ENCODE results near the gene CTIF.

CTIF gene

GRCh38 chr18:48617844-48618497 lies 79.1 kb downstream of the CTIF start:
- H3K36me3 ChIP-seq (ENCODE audit: control insufficient read depth in 4 of 4, insufficient read depth in 4 of 4, low read length in 3 of 4): peaks cover 0 to 7% (median 4%) of the 10 kb centered on the region in 4 experiments
- H3K4me1 ChIP-seq (ENCODE audit: control extremely low read depth in 1 of 4, control insufficient read depth in 4 of 4, insufficient read depth in 4 of 4, low read length in 3 of 4): no peaks in the 10 kb centered on the region
- no peak for DNase-seq
- CTCF ChIA-PET: interaction anchor here (1.2 to 3.4 kb wide), 3 partner anchors 11 to 12 kb away, joined by 4 to 18 read pairs (median 7); no protein-coding TSS in a partner anchor
- H3K27ac ChIP-seq (ENCODE audit: insufficient read depth in 1 of 2, low read depth in 1 of 2, low read length in 2 of 2, poor library complexity in 1 of 2, severe bottlenecking in 2 of 2): no peak overlapping the region
- no peaks in the 10 kb centered on the region for H3K9me3 ChIP-seq (ENCODE audit: control extremely low read depth in 1 of 5, control insufficient read depth in 4 of 5, insufficient read depth in 2 of 5, low read depth in 1 of 5, low read length in 4 of 5)
- no peaks in the 10 kb centered on the region for H3K27me3 ChIP-seq (replicated peaks in 2 of 5; ENCODE audit: control insufficient read depth in 4 of 5, insufficient read depth in 5 of 5, low read length in 4 of 5)
- WGBS (ENCODE audit: insufficient coverage): 100% methylated on average over 7 of the region's 9 CpGs
- no peak overlapping the region for H3K4me3 ChIP-seq (ENCODE audit: control insufficient read depth in 1 of 7, extremely low read depth in 1 of 7, insufficient read depth in 4 of 7, low read depth in 2 of 7, low read length in 6 of 7)
- POLR2A ChIA-PET: no interaction called here

GRCh38 chr18:48619016-48619415 lies 80.2 kb downstream of the CTIF start:
- H3K4me1 ChIP-seq (ENCODE audit: control extremely low read depth in 1 of 4, control insufficient read depth in 4 of 4, insufficient read depth in 4 of 4, low read length in 3 of 4): no peaks in the 10 kb centered on the region
- peaks cover 0 to 7% (median 4%) of the 10 kb centered on the region in 4 experiments for H3K36me3 ChIP-seq (ENCODE audit: control insufficient read depth in 4 of 4, insufficient read depth in 4 of 4, low read length in 3 of 4)
- CTCF ChIA-PET: interaction anchor here (1.2 to 3.4 kb wide), 3 partner anchors 8 to 13 kb away, joined by 3 to 18 read pairs (median 4); no protein-coding TSS in a partner anchor
- H3K27me3 ChIP-seq (replicated peaks in 2 of 5; ENCODE audit: control insufficient read depth in 4 of 5, insufficient read depth in 5 of 5, low read length in 4 of 5): no peaks in the 10 kb centered on the region
- no peak overlapping the region for H3K4me3 ChIP-seq (ENCODE audit: control insufficient read depth in 1 of 7, extremely low read depth in 1 of 7, insufficient read depth in 4 of 7, low read depth in 2 of 7, low read length in 6 of 7)
- POLR2A ChIA-PET: no interaction called here
- H3K27ac ChIP-seq (ENCODE audit: insufficient read depth in 1 of 2, low read depth in 1 of 2, low read length in 2 of 2, poor library complexity in 1 of 2, severe bottlenecking in 2 of 2): no peak overlapping the region
- H3K9me3 ChIP-seq (ENCODE audit: control extremely low read depth in 1 of 5, control insufficient read depth in 4 of 5, insufficient read depth in 2 of 5, low read depth in 1 of 5, low read length in 4 of 5): no peaks in the 10 kb centered on the region
- no peak for DNase-seq
- WGBS (ENCODE audit: insufficient coverage): 85% methylated on average over 2 of the region's 3 CpGs

- Histone ChIP-seq H3K36me3 (ENCODE audit: control insufficient read depth in 4 of 4, insufficient read depth in 4 of 4, low read length in 3 of 4) (peaks cover 0 to 7% (median 4%) of the 10 kb centered on the region in 4 experiments), H3K4me3 (ENCODE audit: control insufficient read depth in 1 of 7, extremely low read depth in 1 of 7, insufficient read depth in 4 of 7, low read depth in 2 of 7, low read length in 6 of 7) (no peak overlapping the region), H3K4me1 (ENCODE audit: control extremely low read depth in 1 of 4, control insufficient read depth in 4 of 4, insufficient read depth in 4 of 4, low read length in 3 of 4) (no peaks in the 10 kb centered on the region), H3K27me3 (replicated peaks in 2 of 5; ENCODE audit: control insufficient read depth in 4 of 5, insufficient read depth in 5 of 5, low read length in 4 of 5) (no peaks in the 10 kb centered on the region), H3K27ac (ENCODE audit: insufficient read depth in 1 of 2, low read depth in 1 of 2, low read length in 2 of 2, poor library complexity in 1 of 2, severe bottlenecking in 2 of 2) (no peak overlapping the region), H3K9me3 (ENCODE audit: control extremely low read depth in 1 of 5, control insufficient read depth in 4 of 5, insufficient read depth in 2 of 5, low read depth in 1 of 5, low read length in 4 of 5) (no peaks in the 10 kb centered on the region)
- 93% methylated on average over 16 of the region's 16 CpGs for whole genome bisulfite sequencing (ENCODE audit: insufficient coverage)
- CTCF ChIA-PET: interaction anchor here (1.2 to 3.4 kb wide), 3 partner anchors 9 to 24 kb away, joined by 3 to 18 read pairs (median 5); no protein-coding TSS in a partner anchor
- no peak for DNase-seq
- POLR2A ChIA-PET: no interaction called here
Measured at GRCh38 chr18:48619501-48619900, 80.7 kb downstream of the CTIF start.

- WGBS (ENCODE audit: insufficient coverage): 95% methylated on average over 3 of the region's 3 CpGs
- POLR2A ChIA-PET: no interaction called here
Measured at GRCh38 chr18:48620071-48620470, 81.2 kb downstream of the CTIF start.

GRCh38 chr18:48621240-48621639 lies 82.4 kb downstream of the CTIF start:
- ChIA-PET CTCF (interaction anchor here (0.6 to 3.4 kb wide), 3 partner anchors 15 to 882 kb away, joined by 3 to 18 read pairs (median 5); no protein-coding TSS in a partner anchor), POLR2A (no interaction called here)
- no peak for DNase-seq
- no peak overlapping the region for H3K4me3 ChIP-seq (ENCODE audit: control insufficient read depth in 1 of 7, extremely low read depth in 1 of 7, insufficient read depth in 4 of 7, low read depth in 2 of 7, low read length in 6 of 7)
- no peaks in the 10 kb centered on the region for H3K4me1 ChIP-seq (ENCODE audit: control extremely low read depth in 1 of 4, control insufficient read depth in 4 of 4, insufficient read depth in 4 of 4, low read length in 3 of 4)
- WGBS (ENCODE audit: insufficient coverage): 97% methylated on average over 7 of the region's 8 CpGs
- H3K27me3 ChIP-seq (replicated peaks in 2 of 5; ENCODE audit: control insufficient read depth in 4 of 5, insufficient read depth in 5 of 5, low read length in 4 of 5): no peaks in the 10 kb centered on the region
- no peaks in the 10 kb centered on the region for H3K9me3 ChIP-seq (ENCODE audit: control extremely low read depth in 1 of 5, control insufficient read depth in 4 of 5, insufficient read depth in 2 of 5, low read depth in 1 of 5, low read length in 4 of 5)
- peaks cover 0 to 7% (median 5%) of the 10 kb centered on the region in 4 experiments for H3K36me3 ChIP-seq (ENCODE audit: control insufficient read depth in 4 of 4, insufficient read depth in 4 of 4, low read length in 3 of 4)
- no peak overlapping the region for H3K27ac ChIP-seq (ENCODE audit: insufficient read depth in 1 of 2, low read depth in 1 of 2, low read length in 2 of 2, poor library complexity in 1 of 2, severe bottlenecking in 2 of 2)

More at GRCh38 chr18:48620071-48620470, 81.2 kb downstream of the CTIF start:
- Histone ChIP-seq H3K36me3 (ENCODE audit: control insufficient read depth in 4 of 4, insufficient read depth in 4 of 4, low read length in 3 of 4) (peaks cover 0 to 7% (median 5%) of the 10 kb centered on the region in 4 experiments), H3K9me3 (ENCODE audit: control extremely low read depth in 1 of 5, control insufficient read depth in 4 of 5, insufficient read depth in 2 of 5, low read depth in 1 of 5, low read length in 4 of 5) (no peaks in the 10 kb centered on the region), H3K4me1 (ENCODE audit: control extremely low read depth in 1 of 4, control insufficient read depth in 4 of 4, insufficient read depth in 4 of 4, low read length in 3 of 4) (no peaks in the 10 kb centered on the region), H3K4me3 (ENCODE audit: control insufficient read depth in 1 of 7, extremely low read depth in 1 of 7, insufficient read depth in 4 of 7, low read depth in 2 of 7, low read length in 6 of 7) (no peak overlapping the region), H3K27me3 (replicated peaks in 2 of 5; ENCODE audit: control insufficient read depth in 4 of 5, insufficient read depth in 5 of 5, low read length in 4 of 5) (no peaks in the 10 kb centered on the region), H3K27ac (ENCODE audit: insufficient read depth in 1 of 2, low read depth in 1 of 2, low read length in 2 of 2, poor library complexity in 1 of 2, severe bottlenecking in 2 of 2) (no peak overlapping the region)
- CTCF ChIA-PET: interaction anchor here (1.2 to 3.4 kb wide), 3 partner anchors 9 to 23 kb away, joined by 3 to 18 read pairs (median 5); no protein-coding TSS in a partner anchor
- DNase-seq: no peak

GRCh38 chr18:48621815-48622555 lies 83.2 kb downstream of the CTIF start:
- H3K36me3 ChIP-seq (ENCODE audit: control insufficient read depth in 4 of 4, insufficient read depth in 4 of 4, low read length in 3 of 4): peaks cover 0 to 7% (median 5%) of the 10 kb centered on the region in 4 experiments
- ChIA-PET POLR2A (no interaction called here), CTCF (interaction anchor here (3.4 kb wide), 1 partner anchor 16 kb away, joined by 18 read pairs; no protein-coding TSS in a partner anchor)
- no peak overlapping the region for H3K27ac ChIP-seq (ENCODE audit: insufficient read depth in 1 of 2, low read depth in 1 of 2, low read length in 2 of 2, poor library complexity in 1 of 2, severe bottlenecking in 2 of 2)
- H3K9me3 ChIP-seq (ENCODE audit: control extremely low read depth in 1 of 5, control insufficient read depth in 4 of 5, insufficient read depth in 2 of 5, low read depth in 1 of 5, low read length in 4 of 5): no peaks in the 10 kb centered on the region
- WGBS (ENCODE audit: insufficient coverage): 85% methylated on average over 10 of the region's 11 CpGs
- no peak for DNase-seq
- H3K4me1 ChIP-seq (ENCODE audit: control extremely low read depth in 1 of 4, control insufficient read depth in 4 of 4, insufficient read depth in 4 of 4, low read length in 3 of 4): no peaks in the 10 kb centered on the region
- no peak overlapping the region for H3K4me3 ChIP-seq (ENCODE audit: control insufficient read depth in 1 of 7, extremely low read depth in 1 of 7, insufficient read depth in 4 of 7, low read depth in 2 of 7, low read length in 6 of 7)
- no peaks in the 10 kb centered on the region for H3K27me3 ChIP-seq (replicated peaks in 2 of 5; ENCODE audit: control insufficient read depth in 4 of 5, insufficient read depth in 5 of 5, low read length in 4 of 5)
